GM19455 (cell line): ENCODE data around the gene BRD9.
"Not testable (repeated sequence)": the region's sequence is repeated elsewhere in the genome, so short reads cannot be mapped to it uniquely, and the experiment has no call there.

Experiments
- ATAC-seq: cut with Tn5 transposase; IDR thresholded peaks from one replicate; pipeline ENCODE4 v1.9.1; 2021; ENCODE audit not compliant: unreplicated experiment

The BRD9 gene

GRCh38 chr5:860506-861150 lies 32.0 kb downstream of the BRD9 start:
- ATAC-seq, result no peak

- no peak for ATAC-seq
Measured at GRCh38 chr5:859798-860296, 32.8 kb downstream of the BRD9 start.

GRCh38 chr5:859391-859790 lies 33.2 kb downstream of the BRD9 start:
- ATAC-seq, result no peak

GRCh38 chr5:858726-859125 lies 33.9 kb downstream of the BRD9 start:
- ATAC-seq, result no peak

- ATAC-seq, result no peak
Measured at GRCh38 chr5:856531-857425, 35.8 kb downstream of the BRD9 start.

- ATAC-seq, result no peak
Measured at GRCh38 chr5:855771-856530, 36.6 kb downstream of the BRD9 start.

GRCh38 chr5:854966-855743 lies 37.4 kb downstream of the BRD9 start:
- no peak for ATAC-seq

- no peak for ATAC-seq
Measured at GRCh38 chr5:854217-854616, 38.4 kb downstream of the BRD9 start.

- ATAC-seq, result not testable (repeated sequence)
Measured at GRCh38 chr5:853416-854090, 39.0 kb downstream of the BRD9 start.

GRCh38 chr5:852431-853401 lies 39.9 kb downstream of the BRD9 start:
- ATAC-seq, result no peak

GRCh38 chr5:852018-852417 lies 40.6 kb downstream of the BRD9 start:
- no peak for ATAC-seq

- no peak for ATAC-seq
Measured at GRCh38 chr5:851553-851952, 41.0 kb downstream of the BRD9 start.

- no peak for ATAC-seq
Measured at GRCh38 chr5:851076-851475, 41.5 kb downstream of the BRD9 start.

- ATAC-seq, result no peak
Measured at GRCh38 chr5:850511-851006, 42.0 kb downstream of the BRD9 start, which contains the start of gene ZDHHC11. Gene ZDHHC11, minus strand, starts transcription at chr5:850986. Its CDS starts 384 bp downstream, at chr5:850602.

- ATAC-seq, result no peak
Measured at GRCh38 chr5:849651-850301, 42.8 kb downstream of the BRD9 start.

GRCh38 chr5:848671-849111 lies 43.9 kb downstream of the BRD9 start:
- no peak for ATAC-seq

- not testable (repeated sequence) for ATAC-seq
Measured at GRCh38 chr5:847736-848135, 44.9 kb downstream of the BRD9 start.

GRCh38 chr5:847212-847611 lies 45.4 kb downstream of the BRD9 start:
- not testable (repeated sequence) for ATAC-seq
